Central memory CD8-positive, alpha-beta T cell (primary cell): ENCODE results near the gene OR1E1.
"Not testable (repeated sequence)": the region's sequence is repeated elsewhere in the genome, so short reads cannot be mapped to it uniquely, and the experiment has no call there.

Experiments
- ATAC-seq: fragments of 150-1000 bp; cut with Tn5 transposase; replicated peaks from 2 replicates; pipeline ENCODE4 v1.10.0; 2022; ENCODE audit warnings: mild to moderate bottlenecking, moderate FRiP score, moderate number of reproducible peaks; ENCODE audit not compliant: poor library complexity, severe bottlenecking; ENCODE audit errors: extremely low read depth
- DNase-seq, 2 donors: peaks; one replicate each; pipeline ENCODE4 v3.0.0; 2021; ENCODE audit warnings: low spot score in 2 of 2
- H3K27ac Mint-ChIP-seq: one replicate; pipeline ENCODE4 v1.8.0; 2022; ENCODE audit warnings: low read depth, mild to moderate bottlenecking, moderate library complexity, mixed read lengths
- H3K27me3 Mint-ChIP-seq: one replicate; pipeline ENCODE4 v1.8.0; 2022; ENCODE audit warnings: mixed read lengths
- H3K36me3 Mint-ChIP-seq: one replicate; pipeline ENCODE4 v1.8.0; 2022; ENCODE audit warnings: mild to moderate bottlenecking, moderate library complexity, mixed read lengths; ENCODE audit not compliant: insufficient read depth
- H3K4me1 Mint-ChIP-seq: one replicate; pipeline ENCODE4 v1.8.0; 2022; ENCODE audit warnings: mixed read lengths
- H3K4me3 Mint-ChIP-seq: one replicate; pipeline ENCODE4 v1.8.0; 2022; ENCODE audit warnings: mild to moderate bottlenecking, moderate library complexity, mixed read lengths
- H3K9me3 Mint-ChIP-seq: one replicate; pipeline ENCODE4 v1.8.0; 2022; ENCODE audit warnings: mixed read lengths

OR1E1 gene, protein sequence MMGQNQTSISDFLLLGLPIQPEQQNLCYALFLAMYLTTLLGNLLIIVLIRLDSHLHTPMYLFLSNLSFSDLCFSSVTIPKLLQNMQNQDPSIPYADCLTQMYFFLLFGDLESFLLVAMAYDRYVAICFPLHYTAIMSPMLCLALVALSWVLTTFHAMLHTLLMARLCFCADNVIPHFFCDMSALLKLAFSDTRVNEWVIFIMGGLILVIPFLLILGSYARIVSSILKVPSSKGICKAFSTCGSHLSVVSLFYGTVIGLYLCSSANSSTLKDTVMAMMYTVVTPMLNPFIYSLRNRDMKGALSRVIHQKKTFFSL

DNA sequence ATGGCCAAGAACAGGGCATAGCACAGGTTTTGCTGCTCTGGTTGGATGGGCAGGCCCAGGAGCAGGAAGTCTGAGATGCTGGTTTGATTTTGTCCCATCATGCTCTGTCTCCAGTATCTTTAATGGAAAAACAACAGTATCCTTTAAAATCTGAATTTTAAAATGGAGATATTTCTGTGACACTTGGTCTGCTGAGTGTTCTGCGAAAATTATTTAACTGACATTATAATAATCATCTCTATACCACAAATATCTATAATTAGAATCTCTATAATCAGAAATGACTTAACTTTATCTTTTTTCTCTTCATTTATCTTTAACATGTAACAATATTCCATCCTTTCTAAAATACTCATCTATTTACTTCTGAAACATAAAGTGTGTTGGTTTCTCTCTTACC lies at the start of gene OR1E1:
Gene OR1E1 (minus strand): TSS at position 101 of the 400 bp plus-strand sequence. CDS start 0 bp downstream, at position 101.
- Mint-ChIP-seq H3K9me3 (no peaks in the 10 kb centered on the region), H3K27me3 (peaks cover 54% of the 10 kb centered on the region), H3K4me3 (no peak within 1 kb of the TSS), H3K4me1 (no peaks in the 10 kb centered on the region), H3K27ac (no peak within 1 kb of the TSS), H3K36me3 (no peaks in the 10 kb centered on the region)
- ATAC-seq, result no peak
- DNase-seq, result no peak

DNA sequence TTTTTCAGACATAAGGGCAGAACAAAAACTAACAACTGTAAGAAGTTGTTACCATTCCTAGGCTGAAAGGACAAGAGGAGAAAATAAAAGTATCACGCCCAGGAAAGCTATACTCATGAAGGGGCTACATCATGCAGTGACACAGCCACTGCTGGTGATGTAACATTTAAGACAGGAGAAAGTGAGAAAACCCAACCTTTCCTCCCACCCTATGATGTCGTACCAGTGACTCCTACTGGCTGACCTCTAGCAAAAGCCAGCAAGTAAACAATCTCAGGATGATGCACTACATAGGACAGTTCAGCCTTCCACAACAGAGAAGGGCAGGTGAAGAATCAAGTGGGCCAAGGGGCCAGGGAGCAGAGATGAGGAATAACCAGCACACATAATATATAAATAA lies 49.4 kb upstream of the OR1E1 start:
- no peaks in the 10 kb centered on the region for H3K4me1 Mint-ChIP-seq
- no peak for DNase-seq

DNA sequence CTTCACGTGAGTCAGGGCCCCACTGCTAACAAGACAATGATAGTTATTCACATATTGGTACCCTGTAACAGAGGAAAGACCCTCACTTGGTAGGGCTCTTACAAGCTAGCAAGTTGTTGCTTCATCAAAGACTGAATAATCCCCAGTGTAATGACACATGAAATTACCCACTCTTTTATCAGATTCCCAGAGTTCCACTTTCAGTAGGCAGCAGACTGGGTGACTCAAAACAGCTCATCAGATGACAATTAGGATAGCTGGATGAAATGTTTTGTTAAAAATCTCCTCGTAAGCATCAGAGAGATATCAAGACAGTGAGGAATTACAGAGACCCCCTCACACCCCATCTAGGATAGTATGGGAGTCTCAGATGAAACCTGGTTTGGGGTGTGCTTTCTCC lies 42.2 kb upstream of the OR1E1 start:
- Mint-ChIP-seq H3K4me1 (no peaks in the 10 kb centered on the region), H3K27ac (no peak overlapping the region), H3K27me3 (peaks cover 39% of the 10 kb centered on the region), H3K36me3 (no peaks in the 10 kb centered on the region), H3K9me3 (no peaks in the 10 kb centered on the region), H3K4me3 (no peak overlapping the region)
- ATAC-seq (no peak), DNase-seq (no peak)

More for the DNA sequence above, 49.4 kb upstream of the OR1E1 start:
- no peak for ATAC-seq
- no peaks in the 10 kb centered on the region for H3K9me3 Mint-ChIP-seq
- H3K27me3 Mint-ChIP-seq, result peaks cover 47% of the 10 kb centered on the region
- no peaks in the 10 kb centered on the region for H3K36me3 Mint-ChIP-seq
- no peak overlapping the region for H3K4me3 Mint-ChIP-seq
- H3K27ac Mint-ChIP-seq, result no peak overlapping the region

DNA sequence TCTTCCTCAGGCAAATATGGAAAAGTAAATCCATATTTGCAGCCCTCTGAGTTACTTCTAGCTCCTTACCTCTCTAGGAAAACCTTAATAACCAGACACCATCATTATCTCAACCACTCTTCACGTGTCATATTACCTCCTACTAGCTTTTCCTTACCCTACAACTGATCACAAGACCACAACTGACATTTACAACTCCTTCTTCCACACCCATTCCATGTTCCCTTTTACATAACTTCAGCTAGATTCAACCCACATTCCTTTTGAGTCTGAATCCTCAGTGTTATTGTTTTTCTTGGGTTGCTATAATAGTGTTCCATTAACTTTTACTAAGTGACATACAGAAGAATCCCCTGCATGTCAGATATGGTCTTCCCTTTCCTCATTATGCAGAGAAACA lies 40.2 kb upstream of the OR1E1 start:
- Mint-ChIP-seq H3K27me3 (peaks cover 43% of the 10 kb centered on the region), H3K9me3 (peaks cover under 1% of the 10 kb centered on the region), H3K4me1 (no peaks in the 10 kb centered on the region), H3K27ac (no peak overlapping the region), H3K4me3 (no peak overlapping the region), H3K36me3 (no peaks in the 10 kb centered on the region)
- DNase-seq (no peak), ATAC-seq (no peak)

DNA sequence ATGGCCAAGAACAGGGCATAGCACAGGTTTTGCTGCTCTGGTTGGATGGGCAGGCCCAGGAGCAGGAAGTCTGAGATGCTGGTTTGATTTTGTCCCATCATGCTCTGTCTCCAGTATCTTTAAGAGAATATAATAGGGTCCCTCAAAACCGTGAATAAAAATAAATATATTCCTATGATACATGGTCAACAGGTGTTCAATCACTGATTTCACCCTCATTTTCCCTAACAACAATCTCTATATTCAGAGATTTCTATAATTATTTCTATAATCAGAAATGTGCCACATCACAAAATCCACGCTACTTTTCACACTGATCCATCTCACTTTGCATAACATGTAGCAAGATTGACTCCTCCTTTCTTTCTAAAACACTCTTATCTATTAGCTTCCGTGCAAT lies 35.5 kb upstream of the OR1E1 start, which contains the start of gene OR1E2:
Gene OR1E2 (minus strand): TSS at position 101 of the 400 bp plus-strand sequence. CDS start 0 bp downstream, at position 101.
- peaks cover 5% of the 10 kb centered on the region for H3K9me3 Mint-ChIP-seq
- ATAC-seq (no peak), DNase-seq (no peak)
- H3K27ac Mint-ChIP-seq, result no peak within 1 kb of the TSS
- H3K27me3 Mint-ChIP-seq, result peaks cover 52% of the 10 kb centered on the region
- no peak within 1 kb of the TSS for H3K4me3 Mint-ChIP-seq
- H3K36me3 Mint-ChIP-seq, result no peaks in the 10 kb centered on the region
- H3K4me1 Mint-ChIP-seq, result no peaks in the 10 kb centered on the region

DNA sequence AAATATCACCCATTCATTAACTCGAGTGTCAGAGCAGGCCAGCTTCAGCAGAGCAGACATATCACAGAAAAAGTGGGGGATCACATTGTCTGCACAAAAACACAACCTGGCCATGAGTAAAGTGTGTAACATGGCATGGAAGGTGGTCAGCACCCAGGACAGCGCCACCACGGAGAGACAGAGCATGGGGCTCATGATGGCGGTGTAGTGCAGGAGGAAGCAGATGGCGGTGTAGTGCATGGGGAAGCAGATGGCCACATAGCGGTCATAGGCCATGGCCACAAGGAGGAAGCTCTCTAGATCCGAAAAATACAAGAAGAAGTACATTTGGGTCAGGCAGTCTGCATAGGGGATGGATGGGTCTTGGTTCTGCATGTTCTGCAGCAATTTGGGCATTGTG lies 35.0 kb upstream of the OR1E1 start:
- peaks cover 52% of the 10 kb centered on the region for H3K27me3 Mint-ChIP-seq
- not testable (repeated sequence) for H3K9me3 Mint-ChIP-seq, H3K4me3 Mint-ChIP-seq, H3K4me1 Mint-ChIP-seq, ATAC-seq, DNase-seq, H3K36me3 Mint-ChIP-seq, H3K27ac Mint-ChIP-seq

DNA sequence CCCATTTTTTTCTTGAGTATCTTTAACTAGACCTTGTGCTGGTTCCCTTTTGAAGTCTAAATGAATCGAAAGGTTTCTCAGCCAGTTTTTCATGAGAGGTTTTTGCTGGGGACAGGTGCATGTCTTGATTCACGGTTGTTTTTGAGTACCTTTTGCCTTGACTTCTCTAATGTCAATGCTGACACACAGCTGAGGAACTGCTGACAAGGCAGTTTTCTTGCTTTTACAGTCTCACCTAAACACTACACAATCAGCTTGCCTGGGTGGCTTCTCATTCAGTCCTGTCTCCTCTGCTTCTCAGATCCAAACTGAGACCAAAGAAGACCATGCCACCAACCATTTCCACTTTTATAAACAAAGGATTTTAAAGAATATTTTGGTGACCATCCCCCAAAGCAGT lies 20.0 kb upstream of the OR1E1 start:
- Mint-ChIP-seq H3K4me1 (no peaks in the 10 kb centered on the region), H3K27ac (no peak overlapping the region), H3K27me3 (peaks cover 43% of the 10 kb centered on the region)

DNA sequence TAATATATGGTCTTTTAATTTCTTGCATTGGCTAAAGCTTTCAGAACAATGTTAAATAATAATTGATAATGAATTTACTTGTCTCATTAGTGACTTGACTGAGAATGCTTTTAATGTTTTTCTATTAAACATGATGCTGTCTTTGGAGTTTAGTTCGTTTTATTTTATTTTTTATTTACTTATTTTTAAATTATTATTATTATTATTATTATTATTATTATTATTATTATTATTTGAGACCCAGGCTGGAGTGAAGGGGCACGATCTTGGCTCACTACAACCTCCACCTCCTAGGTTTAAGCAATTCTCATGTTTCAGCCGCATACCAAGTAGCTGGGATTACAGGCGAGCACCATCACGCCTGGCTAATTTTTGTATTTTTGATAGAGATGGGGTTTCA lies 17.4 kb upstream of the OR1E1 start:
- Mint-ChIP-seq H3K9me3 (no peaks in the 10 kb centered on the region), H3K4me3 (no peak overlapping the region), H3K27me3 (peaks cover 43% of the 10 kb centered on the region), H3K4me1 (no peaks in the 10 kb centered on the region), H3K27ac (no peak overlapping the region), H3K36me3 (no peaks in the 10 kb centered on the region)
- ATAC-seq, result no peak
- no peak for DNase-seq

More for the DNA sequence above, 20.0 kb upstream of the OR1E1 start:
- Mint-ChIP-seq H3K36me3 (no peaks in the 10 kb centered on the region), H3K4me3 (no peak overlapping the region), H3K9me3 (no peaks in the 10 kb centered on the region)
- no peak for DNase-seq
- no peak for ATAC-seq

DNA sequence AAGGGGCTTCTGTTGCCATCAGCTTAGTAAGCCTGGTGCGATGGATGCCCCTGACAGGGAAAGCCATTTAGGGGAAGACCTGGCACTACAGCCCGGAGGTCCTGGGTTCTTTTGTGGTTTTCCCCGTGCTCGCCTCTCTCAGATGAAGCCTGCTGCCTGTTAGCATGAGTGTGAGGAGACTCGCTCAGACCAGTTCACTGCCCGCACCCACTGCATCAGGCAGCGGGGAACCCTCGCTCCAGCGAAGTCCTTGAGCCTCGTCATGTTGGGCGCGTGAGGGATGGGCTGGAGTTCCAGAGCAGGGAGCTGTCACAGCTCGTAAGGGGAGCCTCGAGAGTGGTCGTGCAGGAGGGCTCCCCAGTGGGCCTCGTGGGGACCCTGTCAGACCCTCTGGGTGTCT lies 14.0 kb upstream of the OR1E1 start:
- not testable (repeated sequence) for H3K4me3 Mint-ChIP-seq, H3K9me3 Mint-ChIP-seq, ATAC-seq

DNA sequence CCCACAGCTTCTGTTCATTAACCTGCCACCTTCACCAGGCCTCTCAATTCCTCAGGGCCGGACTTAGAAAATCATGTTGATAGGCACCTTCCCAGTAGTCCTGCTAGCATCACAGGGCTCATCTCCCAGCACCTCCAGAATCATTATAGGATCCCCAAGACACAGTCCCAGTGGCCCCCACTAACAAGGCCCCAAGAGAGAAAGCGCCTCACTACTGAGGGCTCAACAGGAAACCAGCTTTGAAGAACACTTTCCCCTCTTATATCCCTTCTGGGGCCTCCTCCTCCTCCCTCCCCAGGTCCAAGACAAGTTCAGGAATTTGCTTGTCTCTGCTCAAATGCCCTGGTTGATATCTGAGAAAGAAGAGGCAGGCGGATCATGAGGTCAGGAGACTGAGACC lies 12.9 kb upstream of the OR1E1 start, which contains the start of gene OR3A3:
Gene OR3A3 (plus strand): TSS at position 301 of the 400 bp plus-strand sequence.
- Mint-ChIP-seq H3K27ac (no peak within 1 kb of the TSS), H3K27me3 (peaks cover 69% of the 10 kb centered on the region), H3K4me1 (no peaks in the 10 kb centered on the region), H3K9me3 (peaks cover 14% of the 10 kb centered on the region), H3K36me3 (no peaks in the 10 kb centered on the region), H3K4me3 (no peak within 1 kb of the TSS)
- DNase-seq (no peak), ATAC-seq (no peak)

More for the DNA sequence above, 14.0 kb upstream of the OR1E1 start:
- not testable (repeated sequence) for DNase-seq, H3K36me3 Mint-ChIP-seq, H3K4me1 Mint-ChIP-seq, H3K27ac Mint-ChIP-seq
- peaks cover 61% of the 10 kb centered on the region for H3K27me3 Mint-ChIP-seq

DNA sequence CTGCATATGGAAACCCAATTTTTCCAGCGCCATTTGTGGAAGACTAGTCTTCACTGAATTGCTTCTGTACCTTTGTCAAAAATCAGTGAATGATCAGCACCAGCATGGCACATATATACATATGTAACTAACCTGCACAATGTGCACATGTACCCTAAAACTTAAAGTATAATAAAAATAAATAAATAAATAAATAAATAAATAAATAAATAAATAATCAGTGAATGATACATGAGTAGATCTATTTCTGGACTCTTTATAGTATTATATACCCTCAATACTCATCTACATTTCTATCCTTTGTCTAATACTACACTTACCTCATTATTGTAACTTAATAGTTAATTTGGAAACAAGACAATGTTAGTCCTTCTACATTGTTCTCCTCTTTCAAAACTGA lies 5.6 kb upstream of the OR1E1 start:
- not testable (repeated sequence) for ATAC-seq, H3K36me3 Mint-ChIP-seq, H3K27ac Mint-ChIP-seq, H3K4me3 Mint-ChIP-seq, DNase-seq, H3K4me1 Mint-ChIP-seq
- Mint-ChIP-seq H3K9me3 (peaks cover 14% of the 10 kb centered on the region), H3K27me3 (peaks cover 53% of the 10 kb centered on the region)

DNA sequence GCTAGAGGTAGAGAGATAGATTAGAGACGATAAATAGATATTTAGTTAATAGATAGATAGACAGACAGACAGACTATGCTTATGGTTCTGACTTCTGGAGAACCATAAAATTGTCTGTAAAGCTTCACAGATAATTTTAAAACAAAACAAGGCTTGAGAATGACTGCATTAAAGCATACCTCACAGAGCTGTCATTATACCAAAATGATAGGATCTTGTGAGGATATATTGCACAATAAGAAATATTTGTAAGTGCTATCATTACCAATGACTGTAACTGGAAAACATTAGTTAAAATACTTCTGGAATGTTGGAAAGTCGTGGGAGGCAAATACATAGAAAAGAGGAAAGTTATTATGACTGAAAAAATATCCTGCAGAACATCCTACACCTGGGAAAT lies 3.6 kb upstream of the OR1E1 start:
- DNase-seq (no peak), ATAC-seq (no peak)
- Mint-ChIP-seq H3K36me3 (no peaks in the 10 kb centered on the region), H3K9me3 (peaks cover 7% of the 10 kb centered on the region), H3K4me3 (no peak overlapping the region), H3K27me3 (peaks cover 42% of the 10 kb centered on the region), H3K4me1 (no peaks in the 10 kb centered on the region), H3K27ac (no peak overlapping the region)

DNA sequence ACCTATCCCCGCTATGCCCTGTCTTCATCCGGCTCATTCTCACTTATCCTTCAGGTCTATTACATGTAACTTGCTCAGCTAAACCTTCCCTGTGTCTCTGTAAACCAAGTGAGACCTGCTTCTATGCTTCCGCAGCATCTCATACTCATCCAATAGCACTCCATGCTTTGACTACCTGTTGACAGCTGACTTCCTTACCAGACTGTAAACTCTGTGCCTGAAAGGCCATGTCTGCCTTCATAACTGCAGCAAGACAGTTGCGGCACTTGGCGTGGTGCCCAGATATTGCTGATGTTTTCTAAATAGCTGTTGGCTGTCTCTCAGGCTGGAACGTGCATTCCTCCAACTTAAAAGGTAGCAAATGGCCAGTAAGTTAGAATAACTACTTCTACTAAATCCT lies 1.8 kb upstream of the OR1E1 start:
- no peak for ATAC-seq
- H3K9me3 Mint-ChIP-seq, result no peaks in the 10 kb centered on the region

More for the DNA sequence above, 1.8 kb upstream of the OR1E1 start:
- no peak overlapping the region for H3K4me3 Mint-ChIP-seq
- DNase-seq, result no peak
- peaks cover 44% of the 10 kb centered on the region for H3K27me3 Mint-ChIP-seq
- no peaks in the 10 kb centered on the region for H3K4me1 Mint-ChIP-seq
- no peaks in the 10 kb centered on the region for H3K36me3 Mint-ChIP-seq
- H3K27ac Mint-ChIP-seq, result no peak overlapping the region
